ENCODE results near the gene PSAP.

DNA sequence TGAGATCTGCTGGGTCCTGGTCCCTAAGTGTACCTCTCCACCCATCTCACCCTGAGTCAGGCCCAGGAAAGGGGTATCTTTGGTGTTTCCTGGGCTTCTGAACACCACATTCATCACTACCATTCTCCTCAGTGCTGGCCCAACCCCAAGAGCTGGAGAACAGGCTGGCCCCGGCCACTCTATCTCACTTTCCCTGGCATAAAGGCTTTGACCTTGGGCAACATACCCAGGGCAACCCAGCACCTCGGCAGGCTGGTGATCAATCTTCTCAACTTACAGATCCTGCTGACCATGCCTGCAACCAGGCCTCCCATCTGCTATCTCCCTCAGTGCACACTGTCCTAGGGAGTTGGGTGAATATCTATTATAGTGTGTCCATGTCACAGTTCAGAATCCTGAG lies 79.8 kb downstream of the PSAP start:
- TF ChIP-seq SP1 (CRISPR knock-in tag; conservative IDR thresholded peaks at IDR 0.05) (no peak), CREB1 (CRISPR knock-in tag; IDR thresholded peaks at IDR 0.05) (no peak), TEAD4 (CRISPR knock-in tag; IDR thresholded peaks at IDR 0.05) (no peak), ZBTB21 (CRISPR knock-in tag; IDR thresholded peaks at IDR 0.05; ENCODE audit: borderline replicate concordance) (no peak), ESRRA (CRISPR knock-in tag; IDR thresholded peaks at IDR 0.05; ENCODE audit: borderline replicate concordance) (no peak), MXD4 (CRISPR knock-in tag; IDR thresholded peaks at IDR 0.05; ENCODE audit: borderline replicate concordance) (no peak), GRHL2 (CRISPR knock-in tag; IDR thresholded peaks at IDR 0.05; ENCODE audit: insufficient replicate concordance, severe bottlenecking) (no peak)
- TF ChIP-seq, protein P1, sequence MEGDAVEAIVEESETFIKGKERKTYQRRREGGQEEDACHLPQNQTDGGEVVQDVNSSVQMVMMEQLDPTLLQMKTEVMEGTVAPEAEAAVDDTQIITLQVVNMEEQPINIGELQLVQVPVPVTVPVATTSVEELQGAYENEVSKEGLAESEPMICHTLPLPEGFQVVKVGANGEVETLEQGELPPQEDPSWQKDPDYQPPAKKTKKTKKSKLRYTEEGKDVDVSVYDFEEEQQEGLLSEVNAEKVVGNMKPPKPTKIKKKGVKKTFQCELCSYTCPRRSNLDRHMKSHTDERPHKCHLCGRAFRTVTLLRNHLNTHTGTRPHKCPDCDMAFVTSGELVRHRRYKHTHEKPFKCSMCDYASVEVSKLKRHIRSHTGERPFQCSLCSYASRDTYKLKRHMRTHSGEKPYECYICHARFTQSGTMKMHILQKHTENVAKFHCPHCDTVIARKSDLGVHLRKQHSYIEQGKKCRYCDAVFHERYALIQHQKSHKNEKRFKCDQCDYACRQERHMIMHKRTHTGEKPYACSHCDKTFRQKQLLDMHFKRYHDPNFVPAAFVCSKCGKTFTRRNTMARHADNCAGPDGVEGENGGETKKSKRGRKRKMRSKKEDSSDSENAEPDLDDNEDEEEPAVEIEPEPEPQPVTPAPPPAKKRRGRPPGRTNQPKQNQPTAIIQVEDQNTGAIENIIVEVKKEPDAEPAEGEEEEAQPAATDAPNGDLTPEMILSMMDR (IDR thresholded peaks at IDR 0.05), result no peak
- TF ChIP-seq, protein P2, sequence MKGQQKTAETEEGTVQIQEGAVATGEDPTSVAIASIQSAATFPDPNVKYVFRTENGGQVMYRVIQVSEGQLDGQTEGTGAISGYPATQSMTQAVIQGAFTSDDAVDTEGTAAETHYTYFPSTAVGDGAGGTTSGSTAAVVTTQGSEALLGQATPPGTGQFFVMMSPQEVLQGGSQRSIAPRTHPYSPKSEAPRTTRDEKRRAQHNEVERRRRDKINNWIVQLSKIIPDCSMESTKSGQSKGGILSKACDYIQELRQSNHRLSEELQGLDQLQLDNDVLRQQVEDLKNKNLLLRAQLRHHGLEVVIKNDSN (CRISPR knock-in tag; IDR thresholded peaks at IDR 0.05), result no peak
- TF ChIP-seq, protein P3, sequence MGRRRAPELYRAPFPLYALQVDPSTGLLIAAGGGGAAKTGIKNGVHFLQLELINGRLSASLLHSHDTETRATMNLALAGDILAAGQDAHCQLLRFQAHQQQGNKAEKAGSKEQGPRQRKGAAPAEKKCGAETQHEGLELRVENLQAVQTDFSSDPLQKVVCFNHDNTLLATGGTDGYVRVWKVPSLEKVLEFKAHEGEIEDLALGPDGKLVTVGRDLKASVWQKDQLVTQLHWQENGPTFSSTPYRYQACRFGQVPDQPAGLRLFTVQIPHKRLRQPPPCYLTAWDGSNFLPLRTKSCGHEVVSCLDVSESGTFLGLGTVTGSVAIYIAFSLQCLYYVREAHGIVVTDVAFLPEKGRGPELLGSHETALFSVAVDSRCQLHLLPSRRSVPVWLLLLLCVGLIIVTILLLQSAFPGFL (CRISPR knock-in tag; IDR thresholded peaks at IDR 0.05; ENCODE audit: borderline replicate concordance), result no peak
- TF ChIP-seq, protein P4, sequence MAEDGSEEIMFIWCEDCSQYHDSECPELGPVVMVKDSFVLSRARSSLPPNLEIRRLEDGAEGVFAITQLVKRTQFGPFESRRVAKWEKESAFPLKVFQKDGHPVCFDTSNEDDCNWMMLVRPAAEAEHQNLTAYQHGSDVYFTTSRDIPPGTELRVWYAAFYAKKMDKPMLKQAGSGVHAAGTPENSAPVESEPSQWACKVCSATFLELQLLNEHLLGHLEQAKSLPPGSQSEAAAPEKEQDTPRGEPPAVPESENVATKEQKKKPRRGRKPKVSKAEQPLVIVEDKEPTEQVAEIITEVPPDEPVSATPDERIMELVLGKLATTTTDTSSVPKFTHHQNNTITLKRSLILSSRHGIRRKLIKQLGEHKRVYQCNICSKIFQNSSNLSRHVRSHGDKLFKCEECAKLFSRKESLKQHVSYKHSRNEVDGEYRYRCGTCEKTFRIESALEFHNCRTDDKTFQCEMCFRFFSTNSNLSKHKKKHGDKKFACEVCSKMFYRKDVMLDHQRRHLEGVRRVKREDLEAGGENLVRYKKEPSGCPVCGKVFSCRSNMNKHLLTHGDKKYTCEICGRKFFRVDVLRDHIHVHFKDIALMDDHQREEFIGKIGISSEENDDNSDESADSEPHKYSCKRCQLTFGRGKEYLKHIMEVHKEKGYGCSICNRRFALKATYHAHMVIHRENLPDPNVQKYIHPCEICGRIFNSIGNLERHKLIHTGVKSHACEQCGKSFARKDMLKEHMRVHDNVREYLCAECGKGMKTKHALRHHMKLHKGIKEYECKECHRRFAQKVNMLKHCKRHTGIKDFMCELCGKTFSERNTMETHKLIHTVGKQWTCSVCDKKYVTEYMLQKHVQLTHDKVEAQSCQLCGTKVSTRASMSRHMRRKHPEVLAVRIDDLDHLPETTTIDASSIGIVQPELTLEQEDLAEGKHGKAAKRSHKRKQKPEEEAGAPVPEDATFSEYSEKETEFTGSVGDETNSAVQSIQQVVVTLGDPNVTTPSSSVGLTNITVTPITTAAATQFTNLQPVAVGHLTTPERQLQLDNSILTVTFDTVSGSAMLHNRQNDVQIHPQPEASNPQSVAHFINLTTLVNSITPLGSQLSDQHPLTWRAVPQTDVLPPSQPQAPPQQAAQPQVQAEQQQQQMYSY (CRISPR knock-in tag; IDR thresholded peaks at IDR 0.05), result no peak
- TF ChIP-seq, protein P5, sequence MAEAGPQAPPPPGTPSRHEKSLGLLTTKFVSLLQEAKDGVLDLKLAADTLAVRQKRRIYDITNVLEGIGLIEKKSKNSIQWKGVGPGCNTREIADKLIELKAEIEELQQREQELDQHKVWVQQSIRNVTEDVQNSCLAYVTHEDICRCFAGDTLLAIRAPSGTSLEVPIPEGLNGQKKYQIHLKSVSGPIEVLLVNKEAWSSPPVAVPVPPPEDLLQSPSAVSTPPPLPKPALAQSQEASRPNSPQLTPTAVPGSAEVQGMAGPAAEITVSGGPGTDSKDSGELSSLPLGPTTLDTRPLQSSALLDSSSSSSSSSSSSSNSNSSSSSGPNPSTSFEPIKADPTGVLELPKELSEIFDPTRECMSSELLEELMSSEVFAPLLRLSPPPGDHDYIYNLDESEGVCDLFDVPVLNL (CRISPR knock-in tag; IDR thresholded peaks at IDR 0.05; ENCODE audit: borderline replicate concordance, low read depth), result no peak
